Measurements from ENCODE around the gene RAB6C.
"Not testable (repeated sequence)": the region's sequence is repeated elsewhere in the genome, so short reads cannot be mapped to it uniquely, and the experiment has no call there.

The RAB6C gene

DNA sequence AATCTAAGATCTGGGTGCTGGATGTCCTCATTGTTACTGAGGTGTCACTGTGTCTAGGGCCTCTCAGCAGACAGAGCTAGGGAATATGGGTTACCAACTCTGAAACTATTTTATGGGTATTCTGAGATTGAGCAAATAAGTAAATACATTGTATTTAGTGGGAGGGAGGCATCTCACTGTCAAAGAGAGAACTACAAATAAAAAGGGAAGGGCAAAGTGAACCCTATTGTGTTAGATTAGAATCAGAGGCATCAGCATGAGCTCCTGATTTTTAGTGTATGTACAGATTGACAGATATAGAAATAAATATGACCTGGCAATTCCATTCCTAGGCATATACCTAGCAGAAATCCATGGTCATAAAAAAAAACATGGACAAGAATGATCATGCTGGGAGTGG is 33.9 kb upstream of the RAB6C start:
- TF ChIP-seq, protein P1, sequence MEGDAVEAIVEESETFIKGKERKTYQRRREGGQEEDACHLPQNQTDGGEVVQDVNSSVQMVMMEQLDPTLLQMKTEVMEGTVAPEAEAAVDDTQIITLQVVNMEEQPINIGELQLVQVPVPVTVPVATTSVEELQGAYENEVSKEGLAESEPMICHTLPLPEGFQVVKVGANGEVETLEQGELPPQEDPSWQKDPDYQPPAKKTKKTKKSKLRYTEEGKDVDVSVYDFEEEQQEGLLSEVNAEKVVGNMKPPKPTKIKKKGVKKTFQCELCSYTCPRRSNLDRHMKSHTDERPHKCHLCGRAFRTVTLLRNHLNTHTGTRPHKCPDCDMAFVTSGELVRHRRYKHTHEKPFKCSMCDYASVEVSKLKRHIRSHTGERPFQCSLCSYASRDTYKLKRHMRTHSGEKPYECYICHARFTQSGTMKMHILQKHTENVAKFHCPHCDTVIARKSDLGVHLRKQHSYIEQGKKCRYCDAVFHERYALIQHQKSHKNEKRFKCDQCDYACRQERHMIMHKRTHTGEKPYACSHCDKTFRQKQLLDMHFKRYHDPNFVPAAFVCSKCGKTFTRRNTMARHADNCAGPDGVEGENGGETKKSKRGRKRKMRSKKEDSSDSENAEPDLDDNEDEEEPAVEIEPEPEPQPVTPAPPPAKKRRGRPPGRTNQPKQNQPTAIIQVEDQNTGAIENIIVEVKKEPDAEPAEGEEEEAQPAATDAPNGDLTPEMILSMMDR (IDR thresholded peaks at IDR 0.05; ENCODE audit: borderline replicate concordance, extremely low read depth, low read length, poor library complexity, severe bottlenecking) = no peak
- no peak for TF ChIP-seq EZH2 (IDR thresholded peaks at IDR 0.05; ENCODE audit: borderline replicate concordance, low read depth, low read length, severe bottlenecking)

DNA sequence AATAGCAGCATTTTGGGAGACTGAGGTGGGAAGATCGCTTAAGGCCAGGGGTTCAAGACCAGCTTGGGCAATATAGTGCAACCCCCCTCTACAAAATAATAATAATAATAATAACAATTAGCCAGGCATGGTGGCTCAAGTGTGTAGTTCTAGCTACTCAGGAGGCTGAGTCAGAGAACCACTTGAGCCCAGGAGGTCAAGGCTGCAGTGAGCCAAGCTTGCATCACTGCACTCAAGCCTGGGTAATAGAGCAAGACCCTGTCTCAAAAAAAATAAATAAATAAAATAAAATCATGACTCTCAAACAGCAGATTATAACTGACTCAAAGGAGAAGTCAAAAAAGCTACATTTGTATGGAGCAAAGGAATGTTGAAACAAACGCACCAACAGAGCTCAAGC is 31.8 kb upstream of the RAB6C start:
- H3K4me2 ChIP-seq (ENCODE audit: insufficient read depth, low read length); H3K9ac ChIP-seq (ENCODE audit: low read depth, low read length); ATAC-seq (ENCODE audit: insufficient read depth, low read depth): not testable (repeated sequence)

More for the DNA sequence above, 33.9 kb upstream of the RAB6C start:
- Histone ChIP-seq H3K4me1 (ENCODE audit: insufficient read depth, low read length) (no peaks in the 10 kb centered on the region), H3K9ac (ENCODE audit: low read depth, low read length) (no peak overlapping the region), H3K79me2 (ENCODE audit: insufficient read depth, low read length) (no peaks in the 10 kb centered on the region), H3K27me3 (ENCODE audit: insufficient read depth, low read length, poor library complexity) (no peaks in the 10 kb centered on the region), H3K9me3 (ENCODE audit: insufficient read depth, low read length, severe bottlenecking) (no peaks in the 10 kb centered on the region), H3K4me3 (ENCODE audit: low read depth in 1 of 2, low read length in 2 of 2) (no peak overlapping the region), H3K36me3 (ENCODE audit: insufficient read depth, low read length) (no peaks in the 10 kb centered on the region), H3K4me2 (ENCODE audit: insufficient read depth, low read length) (no peak overlapping the region), H3K27ac (ENCODE audit: low read length) (no peak overlapping the region), H4K20me1 (ENCODE audit: insufficient read depth, low read length) (no peaks in the 10 kb centered on the region), H2AFZ (ENCODE audit: low read depth, low read length) (no peak overlapping the region)
- ATAC-seq (ENCODE audit: insufficient read depth, low read depth) = no peak
- no peak for DNase-seq

DNA sequence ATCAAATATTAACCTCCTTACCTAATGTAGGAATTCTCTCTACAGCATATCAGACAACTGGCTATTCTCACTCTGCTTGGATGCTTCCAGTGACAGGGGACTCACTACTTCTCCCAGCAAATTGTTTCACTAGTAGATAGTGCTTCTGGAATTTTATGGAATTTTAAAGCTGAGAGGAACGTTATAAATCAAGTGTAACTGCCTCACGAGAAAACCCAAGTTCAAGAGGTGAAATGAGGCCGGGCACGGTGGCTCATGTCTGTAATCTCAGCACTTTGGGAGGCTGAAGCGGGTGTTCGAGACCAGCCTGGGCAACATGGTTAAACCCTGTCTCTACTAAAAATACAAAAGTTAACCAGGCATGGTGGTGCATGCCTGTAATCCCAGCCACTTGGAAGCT is 23.3 kb upstream of the RAB6C start:
- not testable (repeated sequence) for H3K36me3 ChIP-seq (ENCODE audit: insufficient read depth, low read length); H3K4me1 ChIP-seq (ENCODE audit: insufficient read depth, low read length); DNase-seq; H3K4me3 ChIP-seq (ENCODE audit: low read depth in 1 of 2, low read length in 2 of 2); H3K27me3 ChIP-seq (ENCODE audit: insufficient read depth, low read length, poor library complexity); H3K4me2 ChIP-seq (ENCODE audit: insufficient read depth, low read length); H4K20me1 ChIP-seq (ENCODE audit: insufficient read depth, low read length); H3K9me3 ChIP-seq (ENCODE audit: insufficient read depth, low read length, severe bottlenecking); H3K79me2 ChIP-seq (ENCODE audit: insufficient read depth, low read length); H2AFZ ChIP-seq (ENCODE audit: low read depth, low read length); H3K9ac ChIP-seq (ENCODE audit: low read depth, low read length); H3K27ac ChIP-seq (ENCODE audit: low read length); ATAC-seq (ENCODE audit: insufficient read depth, low read depth)

More for the DNA sequence above, 31.8 kb upstream of the RAB6C start:
- H3K36me3 ChIP-seq (ENCODE audit: insufficient read depth, low read length); DNase-seq; H3K4me1 ChIP-seq (ENCODE audit: insufficient read depth, low read length); H3K4me3 ChIP-seq (ENCODE audit: low read depth in 1 of 2, low read length in 2 of 2); H3K27me3 ChIP-seq (ENCODE audit: insufficient read depth, low read length, poor library complexity); H3K27ac ChIP-seq (ENCODE audit: low read length); H3K9me3 ChIP-seq (ENCODE audit: insufficient read depth, low read length, severe bottlenecking); H3K79me2 ChIP-seq (ENCODE audit: insufficient read depth, low read length); H2AFZ ChIP-seq (ENCODE audit: low read depth, low read length); H4K20me1 ChIP-seq (ENCODE audit: insufficient read depth, low read length): not testable (repeated sequence)

DNA sequence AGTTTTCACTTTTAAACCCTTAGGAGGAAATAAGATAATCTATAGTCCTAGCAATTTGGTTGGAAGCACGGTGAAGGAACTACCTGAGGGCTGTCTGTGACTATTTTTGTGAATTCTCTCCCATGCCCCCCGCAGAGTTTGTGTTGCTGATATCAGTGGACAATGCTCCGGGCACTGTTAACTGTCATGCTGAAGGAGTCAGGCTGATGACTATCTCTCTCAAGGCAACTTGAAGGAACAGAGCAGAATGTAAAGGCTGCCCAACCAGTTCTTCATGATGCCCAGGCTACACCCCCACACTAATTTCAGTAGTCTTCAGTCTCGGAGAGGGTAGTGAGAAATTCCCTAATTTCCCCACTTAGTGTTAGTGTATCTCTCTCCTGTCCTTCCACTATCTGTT is 21.6 kb upstream of the RAB6C start:
- Histone ChIP-seq H3K4me3 (ENCODE audit: low read depth in 1 of 2, low read length in 2 of 2) (no peak overlapping the region), H3K36me3 (ENCODE audit: insufficient read depth, low read length) (no peaks in the 10 kb centered on the region), H3K9me3 (ENCODE audit: insufficient read depth, low read length, severe bottlenecking) (no peaks in the 10 kb centered on the region), H3K27me3 (ENCODE audit: insufficient read depth, low read length, poor library complexity) (no peaks in the 10 kb centered on the region), H3K79me2 (ENCODE audit: insufficient read depth, low read length) (no peaks in the 10 kb centered on the region), H4K20me1 (ENCODE audit: insufficient read depth, low read length) (no peaks in the 10 kb centered on the region), H3K9ac (ENCODE audit: low read depth, low read length) (no peak overlapping the region), H3K4me1 (ENCODE audit: insufficient read depth, low read length) (no peaks in the 10 kb centered on the region), H3K4me2 (ENCODE audit: insufficient read depth, low read length) (no peak overlapping the region), H2AFZ (ENCODE audit: low read depth, low read length) (no peak overlapping the region), H3K27ac (ENCODE audit: low read length) (no peak overlapping the region)
- ATAC-seq (ENCODE audit: insufficient read depth, low read depth) (no peak), DNase-seq (no peak)
- TF ChIP-seq, protein P1 (IDR thresholded peaks at IDR 0.05; ENCODE audit: borderline replicate concordance, extremely low read depth, low read length, poor library complexity, severe bottlenecking) = no peak
- TF ChIP-seq EZH2 (IDR thresholded peaks at IDR 0.05; ENCODE audit: borderline replicate concordance, low read depth, low read length, severe bottlenecking) = no peak

DNA sequence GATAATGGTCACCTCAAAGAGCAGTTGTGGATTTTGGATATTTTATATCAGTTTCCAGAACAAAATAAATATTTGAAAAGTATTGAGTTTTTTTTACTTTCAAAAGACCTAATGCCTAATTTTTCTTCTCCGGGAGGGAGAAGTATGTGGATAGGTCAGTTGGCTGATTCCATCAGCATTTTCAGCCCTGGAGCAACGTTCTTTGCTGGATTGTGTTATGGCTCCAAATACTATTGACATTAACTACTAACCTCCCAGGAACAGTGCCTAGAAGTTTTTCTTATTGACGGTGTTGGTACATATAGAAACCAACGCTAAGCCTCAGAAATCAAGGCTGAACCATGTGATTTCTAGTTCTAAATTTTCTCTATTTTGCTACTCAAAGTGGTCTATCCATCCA is 20.7 kb upstream of the RAB6C start:
- H3K9ac ChIP-seq (ENCODE audit: low read depth, low read length); H3K9me3 ChIP-seq (ENCODE audit: insufficient read depth, low read length, severe bottlenecking); DNase-seq; H3K36me3 ChIP-seq (ENCODE audit: insufficient read depth, low read length); H3K27ac ChIP-seq (ENCODE audit: low read length); H3K4me3 ChIP-seq (ENCODE audit: low read depth in 1 of 2, low read length in 2 of 2); H2AFZ ChIP-seq (ENCODE audit: low read depth, low read length); ATAC-seq (ENCODE audit: insufficient read depth, low read depth); H3K4me2 ChIP-seq (ENCODE audit: insufficient read depth, low read length); H3K27me3 ChIP-seq (ENCODE audit: insufficient read depth, low read length, poor library complexity); H3K79me2 ChIP-seq (ENCODE audit: insufficient read depth, low read length); H4K20me1 ChIP-seq (ENCODE audit: insufficient read depth, low read length); H3K4me1 ChIP-seq (ENCODE audit: insufficient read depth, low read length): not testable (repeated sequence)

DNA sequence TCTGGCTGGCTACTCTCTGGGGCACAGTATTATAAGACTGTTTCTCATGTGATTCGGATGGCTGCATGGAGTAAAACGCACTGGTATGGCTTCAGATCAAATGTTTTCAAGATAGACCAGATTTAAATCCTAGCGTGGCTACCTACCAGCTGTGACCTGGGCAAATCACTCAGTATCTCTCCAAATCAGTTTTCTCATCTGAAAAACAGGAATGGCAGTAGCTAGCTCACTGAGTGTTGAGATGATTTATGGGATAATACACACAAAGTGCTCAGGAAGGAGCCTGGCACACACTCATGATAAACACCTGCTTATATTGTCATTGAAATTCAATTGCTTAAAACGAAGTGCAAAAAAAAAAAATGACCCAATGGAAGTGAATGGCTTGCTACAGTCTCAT is 10.9 kb upstream of the RAB6C start:
- H3K27ac ChIP-seq (ENCODE audit: low read length); H3K79me2 ChIP-seq (ENCODE audit: insufficient read depth, low read length); H3K27me3 ChIP-seq (ENCODE audit: insufficient read depth, low read length, poor library complexity); H3K4me3 ChIP-seq (ENCODE audit: low read depth in 1 of 2, low read length in 2 of 2); DNase-seq; H3K9me3 ChIP-seq (ENCODE audit: insufficient read depth, low read length, severe bottlenecking); H3K9ac ChIP-seq (ENCODE audit: low read depth, low read length); H2AFZ ChIP-seq (ENCODE audit: low read depth, low read length); H3K4me1 ChIP-seq (ENCODE audit: insufficient read depth, low read length); H3K4me2 ChIP-seq (ENCODE audit: insufficient read depth, low read length); H3K36me3 ChIP-seq (ENCODE audit: insufficient read depth, low read length); H4K20me1 ChIP-seq (ENCODE audit: insufficient read depth, low read length); ATAC-seq (ENCODE audit: insufficient read depth, low read depth): not testable (repeated sequence)
